ENCODE measurements around the gene NHLH1. TPM values are rescaled to one million over a fixed set of nuclear protein-coding genes. Genes with fewer than 3 reads are reported as not detected.

Gene NHLH1
- total and polyA plus RNA-seq, 10 of the 15 experiments (the other 5 are each of a cell fraction or from before 2014, with no cell fraction given) = 0.22 to 0.98 (median 0.43) TPM; not detected in 1

GRCh38 chr1:160397651-160398050, 30.8 kb downstream of the NHLH1 start:
- ATAC-seq (no peak; the same call in 2 of the 3 replicates), FAIRE-seq (no peak), DNase-seq (ENCODE audit: low read depth, low spot score) (no peak)
- ChIA-PET CTCF (interaction anchor here (0.9 to 3.1 kb wide), 5 partner anchors 18 to 204 kb away, joined by 3 to 15 read pairs (median 3); no protein-coding TSS in a partner anchor), SMC1A (ENCODE audit: uncharacterized antibody, unreplicated experiment) (interaction anchor here (0.8 to 1.3 kb wide), 2 partner anchors 11 to 176 kb away, joined by 3 read pairs; no protein-coding TSS in a partner anchor), POLR2A (no interaction called here), RAD21 (ENCODE audit: unreplicated experiment) (no interaction called here)
- H4K20me1 ChIP-seq (ENCODE audit: control insufficient read depth, insufficient read depth) = no peaks in the 10 kb centered on the region
- H2AFZ ChIP-seq (ENCODE audit: control insufficient read depth, low read depth, low read length) = no peak overlapping the region
- in situ Hi-C loops (cut with MboI) (no loop called here), intact Hi-C loops (cut with micrococcal nuclease; ENCODE audit: unreplicated experiment) (no loop called here)
- H3K27ac ChIP-seq (ENCODE audit: control insufficient read depth, insufficient read depth) = no peak overlapping the region
- no peaks in the 10 kb centered on the region for H3K9me3 ChIP-seq (replicated peaks; ENCODE audit: control insufficient read depth, insufficient read depth, low read length)
- H3K79me2 ChIP-seq (ENCODE audit: control insufficient read depth, insufficient read depth, low read length) = no peaks in the 10 kb centered on the region
- BruUV-seq (replicated peaks) = no TSS peak
- WGBS (ENCODE audit: insufficient coverage, insufficient replicate concordance, low lambda C conversion rate, missing lambda C conversion rate) = 0% methylated on average over 1 of the region's 1 CpG
- H3K4me2 ChIP-seq (ENCODE audit: control insufficient read depth, insufficient read depth) = no peak overlapping the region
- peaks cover 0 to 4% of the 10 kb centered on the region in 2 experiments; a peak in 3 of 4 replicates for H3K27me3 ChIP-seq (replicated peaks in 1 of 2; ENCODE audit: control insufficient read depth in 2 of 2, insufficient read depth in 2 of 2, low read length in 1 of 2)
- H3K9ac ChIP-seq (ENCODE audit: control insufficient read depth, insufficient read depth, low read length) = no peak overlapping the region
- no peaks in the 10 kb centered on the region for H3K4me1 ChIP-seq (ENCODE audit: control insufficient read depth, insufficient read depth, low read length)
- H3K36me3 ChIP-seq (ENCODE audit: control insufficient read depth in 2 of 2, insufficient read depth in 2 of 2, low read length in 1 of 2) = no peaks in the 10 kb centered on the region
- no peak overlapping the region for H3K4me3 ChIP-seq
- no peak for TF ChIP-seq CBX3 (IDR thresholded peaks at IDR 0.05; ENCODE audit: borderline replicate concordance, low read depth)
- no peak for TF ChIP-seq SRF (IDR thresholded peaks at IDR 0.05; ENCODE audit: low read depth in 2 of 2, low read length in 2 of 2)
- no peak for TF ChIP-seq CUX1 (IDR thresholded peaks at IDR 0.05; ENCODE audit: insufficient replicate concordance, low read depth, low read length)
- no peak for TF ChIP-seq SUPT20H (IDR thresholded peaks at IDR 0.05; ENCODE audit: borderline replicate concordance, control insufficient read depth, low read depth, low read length)
- TF ChIP-seq NFYB (IDR thresholded peaks at IDR 0.05; ENCODE audit: insufficient read depth, low read depth, low read length) = no peak
- no peak for TF ChIP-seq IRF4 (IDR thresholded peaks at IDR 0.05; ENCODE audit: low read depth, low read length)
- no peak for TF ChIP-seq BCLAF1 (IDR thresholded peaks at IDR 0.05)
- no peak for TF ChIP-seq ETV6 (conservative IDR thresholded peaks at IDR 0.05 in 1 of 2, IDR thresholded peaks at IDR 0.05 in 1 of 2; ENCODE audit: borderline replicate concordance in 1 of 2, low read depth in 1 of 2)
- TF ChIP-seq SMARCA5 (IDR thresholded peaks at IDR 0.05) = no peak
- no peak for TF ChIP-seq HSF1 (IDR thresholded peaks at IDR 0.05; ENCODE audit: low read depth, low read length)
